K562 (cell line): Measurements from ENCODE around the gene ARID3A.

Experiments
- CHD2 ChIP-seq: IDR thresholded peaks from 2 replicates; pipeline ENCODE4 v1.6.1; 2011; ENCODE audit warnings: low read depth, low read length
- DMBX1 ChIP-seq: fragments of 250-450 bp; sonication (Bioruptor Pico); IDR thresholded peaks from 2 replicates; pipeline ENCODE4 v1.8.0; 2022; ENCODE audit warnings: inconsistent platforms, mild to moderate bottlenecking, moderate library complexity, borderline replicate concordance
- EP300 ChIP-seq: IDR thresholded peaks from 2 replicates; pipeline ENCODE4 v1.6.1; 2012; ENCODE audit warnings: low read length, improper control_type of control experiment
- ESRRA ChIP-seq: fragments of 450-650 bp; IDR thresholded peaks from 2 replicates; pipeline ENCODE4 v1.6.1; 2014; ENCODE audit warnings: low read depth, mild to moderate bottlenecking, moderate library complexity, borderline replicate concordance
- EZH2 ChIP-seq: IDR thresholded peaks from 2 replicates; pipeline ENCODE4 v1.6.1; 2012; ENCODE audit warnings: low read depth, mild to moderate bottlenecking, inconsistent platforms, low read length, borderline replicate concordance
- GTF2E2 ChIP-seq: fragments of 200-800 bp; sonication (Bioruptor generic); IDR thresholded peaks from 2 replicates; pipeline ENCODE4 v1.6.1; 2016; ENCODE audit warnings: missing genetic modification characterization, missing compliant biosample characterization
- JUND ChIP-seq, 2 experiments: IDR thresholded peaks; 2 replicates in 1 of 2; 3 replicates in 1 of 2; pipeline ENCODE4 v1.6.1; 2011; ENCODE audit warnings: borderline replicate concordance in 2 of 2, low read depth in 2 of 2, low read length in 2 of 2, improper control_type of control experiment in 1 of 2, missing biosample characterization in 1 of 2, missing genetic modification characterization in 1 of 2, missing genetic modification reagents in 1 of 2
- POLR2AphosphoS2 ChIP-seq: IDR thresholded peaks from 2 replicates; pipeline ENCODE4 v1.6.1; 2012; ENCODE audit warnings: low read length, improper control_type of control experiment
- SP2 ChIP-seq: IDR thresholded peaks from 2 replicates; pipeline ENCODE4 v1.6.1; 2011; ENCODE audit warnings: mild to moderate bottlenecking, low read depth, low read length, moderate library complexity; ENCODE audit not compliant: poor library complexity, severe bottlenecking; ENCODE audit errors: extremely low read depth
- TCF7 ChIP-seq: sonication (generic); IDR thresholded peaks from 2 replicates; pipeline ENCODE4 v1.6.1; 2016; ENCODE audit warnings: antibody characterized with exemption, borderline replicate concordance
- TEAD4 ChIP-seq, 2 experiments: sonication (generic) in 1 of 2; formaldehyde crosslinking in 1 of 2; IDR thresholded peaks; 2 replicates each; pipeline versions ENCODE4 v1.6.1 to v1.8.0; 2012 to 2022; ENCODE audit warnings: borderline replicate concordance in 1 of 2, inconsistent platforms in 1 of 2, low read length in 1 of 2, mild to moderate bottlenecking in 1 of 2, missing genetic modification reagents in 1 of 2
- ZSCAN29 ChIP-seq: fragments of 450-650 bp; IDR thresholded peaks from 2 replicates; pipeline ENCODE4 v1.6.1; 2017
- TF ChIP-seq, protein P1 (sequence below), 3 experiments: IDR thresholded peaks in 2 of 3; conservative IDR thresholded peaks in 1 of 3; 2 replicates each; pipeline ENCODE4 v1.5.1; 2011 to 2012; ENCODE audit warnings: low read length in 3 of 3, mild to moderate bottlenecking in 3 of 3, control low read depth in 2 of 3, improper control_type of control experiment in 1 of 3, inconsistent platforms in 1 of 3, low read depth in 1 of 3, mixed read lengths in 1 of 3, moderate library complexity in 1 of 3; ENCODE audit not compliant: insufficient read depth in 2 of 3
- TF ChIP-seq, protein P2 (sequence below): fragments of 450-650 bp; IDR thresholded peaks from 2 replicates; pipeline ENCODE4 v1.7.1; 2018; ENCODE audit warnings: mild to moderate bottlenecking, low read depth; ENCODE audit not compliant: partially characterized antibody

DNA sequence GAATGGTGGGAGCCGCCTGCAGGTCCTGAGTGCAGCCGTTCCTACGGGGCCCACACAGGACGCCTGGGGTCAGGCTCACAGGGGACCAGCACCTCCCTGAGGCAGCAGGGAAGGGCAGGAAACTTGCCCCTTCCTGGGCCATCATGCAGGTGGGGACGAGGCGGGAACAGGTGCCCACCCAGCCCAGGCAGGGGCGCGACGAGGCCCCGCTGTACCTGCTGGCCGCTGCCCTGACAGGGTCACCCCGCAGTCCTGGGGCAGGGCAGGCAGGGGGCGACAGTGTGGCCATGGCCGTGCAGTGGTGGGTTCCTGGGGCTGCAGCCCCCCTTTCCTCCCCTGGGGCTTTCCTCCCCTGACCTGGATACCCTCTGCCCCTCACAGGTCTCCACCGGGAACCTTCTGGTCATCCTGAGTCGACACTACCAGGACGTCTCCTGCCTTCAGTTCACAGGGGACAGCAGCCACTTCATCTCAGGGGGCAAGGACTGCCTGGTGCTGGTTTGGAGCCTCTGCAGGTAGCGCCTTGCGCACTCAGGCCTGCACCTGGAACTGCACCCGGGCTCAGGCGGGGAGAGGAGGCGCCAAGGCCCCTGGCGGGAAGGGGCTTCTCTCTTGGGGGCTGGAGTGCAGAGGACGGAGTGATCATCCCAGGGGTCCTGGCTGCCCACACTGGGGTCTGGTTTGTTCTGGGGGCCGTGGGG is 63.7 kb downstream of the ARID3A start:
- TF ChIP-seq SP2 (no peak), GTF2E2 (no peak), TEAD4 (IDR thresholded peaks at IDR 0.05; ENCODE audit: low read length) (no peak), TEAD4 (CRISPR knock-in tag; IDR thresholded peaks at IDR 0.05; ENCODE audit: borderline replicate concordance) (no peak), JUND (IDR thresholded peaks at IDR 0.05; ENCODE audit: borderline replicate concordance, low read depth, low read length) (no peak), JUND (tag; IDR thresholded peaks at IDR 0.05; ENCODE audit: borderline replicate concordance, low read depth, low read length) (no peak), ESRRA (no peak), ZSCAN29 (no peak), EZH2 (no peak), DMBX1 (CRISPR knock-in tag) (no peak), CHD2 (no peak; the same call in 1 of the 2 replicates), POLR2AphosphoS2 (no peak), EP300 (no peak), TCF7 (no peak)
- TF ChIP-seq, protein P1, sequence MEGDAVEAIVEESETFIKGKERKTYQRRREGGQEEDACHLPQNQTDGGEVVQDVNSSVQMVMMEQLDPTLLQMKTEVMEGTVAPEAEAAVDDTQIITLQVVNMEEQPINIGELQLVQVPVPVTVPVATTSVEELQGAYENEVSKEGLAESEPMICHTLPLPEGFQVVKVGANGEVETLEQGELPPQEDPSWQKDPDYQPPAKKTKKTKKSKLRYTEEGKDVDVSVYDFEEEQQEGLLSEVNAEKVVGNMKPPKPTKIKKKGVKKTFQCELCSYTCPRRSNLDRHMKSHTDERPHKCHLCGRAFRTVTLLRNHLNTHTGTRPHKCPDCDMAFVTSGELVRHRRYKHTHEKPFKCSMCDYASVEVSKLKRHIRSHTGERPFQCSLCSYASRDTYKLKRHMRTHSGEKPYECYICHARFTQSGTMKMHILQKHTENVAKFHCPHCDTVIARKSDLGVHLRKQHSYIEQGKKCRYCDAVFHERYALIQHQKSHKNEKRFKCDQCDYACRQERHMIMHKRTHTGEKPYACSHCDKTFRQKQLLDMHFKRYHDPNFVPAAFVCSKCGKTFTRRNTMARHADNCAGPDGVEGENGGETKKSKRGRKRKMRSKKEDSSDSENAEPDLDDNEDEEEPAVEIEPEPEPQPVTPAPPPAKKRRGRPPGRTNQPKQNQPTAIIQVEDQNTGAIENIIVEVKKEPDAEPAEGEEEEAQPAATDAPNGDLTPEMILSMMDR (IDR thresholded peaks at IDR 0.05 in 2 of 3, conservative IDR thresholded peaks at IDR 0.05 in 1 of 3; ENCODE audit: insufficient read depth in 2 of 3, low read depth in 1 of 3, low read length in 3 of 3), result peak; percentile 23 to 54 (median 24); a peak in 5 of 6 replicates
- TF ChIP-seq, protein P2, sequence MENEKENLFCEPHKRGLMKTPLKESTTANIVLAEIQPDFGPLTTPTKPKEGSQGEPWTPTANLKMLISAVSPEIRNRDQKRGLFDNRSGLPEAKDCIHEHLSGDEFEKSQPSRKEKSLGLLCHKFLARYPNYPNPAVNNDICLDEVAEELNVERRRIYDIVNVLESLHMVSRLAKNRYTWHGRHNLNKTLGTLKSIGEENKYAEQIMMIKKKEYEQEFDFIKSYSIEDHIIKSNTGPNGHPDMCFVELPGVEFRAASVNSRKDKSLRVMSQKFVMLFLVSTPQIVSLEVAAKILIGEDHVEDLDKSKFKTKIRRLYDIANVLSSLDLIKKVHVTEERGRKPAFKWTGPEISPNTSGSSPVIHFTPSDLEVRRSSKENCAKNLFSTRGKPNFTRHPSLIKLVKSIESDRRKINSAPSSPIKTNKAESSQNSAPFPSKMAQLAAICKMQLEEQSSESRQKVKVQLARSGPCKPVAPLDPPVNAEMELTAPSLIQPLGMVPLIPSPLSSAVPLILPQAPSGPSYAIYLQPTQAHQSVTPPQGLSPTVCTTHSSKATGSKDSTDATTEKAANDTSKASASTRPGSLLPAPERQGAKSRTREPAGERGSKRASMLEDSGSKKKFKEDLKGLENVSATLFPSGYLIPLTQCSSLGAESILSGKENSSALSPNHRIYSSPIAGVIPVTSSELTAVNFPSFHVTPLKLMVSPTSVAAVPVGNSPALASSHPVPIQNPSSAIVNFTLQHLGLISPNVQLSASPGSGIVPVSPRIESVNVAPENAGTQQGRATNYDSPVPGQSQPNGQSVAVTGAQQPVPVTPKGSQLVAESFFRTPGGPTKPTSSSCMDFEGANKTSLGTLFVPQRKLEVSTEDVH, result no peak
